ENCODE measurements around the gene GTPBP1. TPM values are rescaled to one million over a fixed set of nuclear protein-coding genes. Genes with fewer than 3 reads are reported as not detected.

The GTPBP1 gene
- total RNA-seq, 1 donor = 35.4 TPM

- TF ChIP-seq, protein P1, sequence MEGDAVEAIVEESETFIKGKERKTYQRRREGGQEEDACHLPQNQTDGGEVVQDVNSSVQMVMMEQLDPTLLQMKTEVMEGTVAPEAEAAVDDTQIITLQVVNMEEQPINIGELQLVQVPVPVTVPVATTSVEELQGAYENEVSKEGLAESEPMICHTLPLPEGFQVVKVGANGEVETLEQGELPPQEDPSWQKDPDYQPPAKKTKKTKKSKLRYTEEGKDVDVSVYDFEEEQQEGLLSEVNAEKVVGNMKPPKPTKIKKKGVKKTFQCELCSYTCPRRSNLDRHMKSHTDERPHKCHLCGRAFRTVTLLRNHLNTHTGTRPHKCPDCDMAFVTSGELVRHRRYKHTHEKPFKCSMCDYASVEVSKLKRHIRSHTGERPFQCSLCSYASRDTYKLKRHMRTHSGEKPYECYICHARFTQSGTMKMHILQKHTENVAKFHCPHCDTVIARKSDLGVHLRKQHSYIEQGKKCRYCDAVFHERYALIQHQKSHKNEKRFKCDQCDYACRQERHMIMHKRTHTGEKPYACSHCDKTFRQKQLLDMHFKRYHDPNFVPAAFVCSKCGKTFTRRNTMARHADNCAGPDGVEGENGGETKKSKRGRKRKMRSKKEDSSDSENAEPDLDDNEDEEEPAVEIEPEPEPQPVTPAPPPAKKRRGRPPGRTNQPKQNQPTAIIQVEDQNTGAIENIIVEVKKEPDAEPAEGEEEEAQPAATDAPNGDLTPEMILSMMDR (IDR thresholded peaks at IDR 0.05; ENCODE audit: insufficient read depth, low read depth, low read length) = no peak
- no peak for DNase-seq (ENCODE audit: low read depth)
Measured at GRCh38 chr22:38751066-38751421, 45.3 kb downstream of the GTPBP1 start.

GRCh38 chr22:38751422-38752346 lies 45.9 kb downstream of the GTPBP1 start:
- DNase-seq (ENCODE audit: low read depth) = no peak
- no peak overlapping the region for H3K4me3 ChIP-seq (ENCODE audit: low read depth, low read length)
- TF ChIP-seq, protein P1 (IDR thresholded peaks at IDR 0.05; ENCODE audit: insufficient read depth, low read depth, low read length) = no peak

More at GRCh38 chr22:38751066-38751421, 45.3 kb downstream of the GTPBP1 start:
- H3K4me3 ChIP-seq (ENCODE audit: low read depth, low read length) = no peak overlapping the region

GRCh38 chr22:38753948-38754750 lies 48.4 kb downstream of the GTPBP1 start:
- TF ChIP-seq, protein P1 (IDR thresholded peaks at IDR 0.05; ENCODE audit: insufficient read depth, low read depth, low read length) = no peak
- H3K4me3 ChIP-seq (ENCODE audit: low read depth, low read length) = peak overlapping the region; percentile 68
- DNase-seq (ENCODE audit: low read depth) = peak; percentile 27

DNA sequence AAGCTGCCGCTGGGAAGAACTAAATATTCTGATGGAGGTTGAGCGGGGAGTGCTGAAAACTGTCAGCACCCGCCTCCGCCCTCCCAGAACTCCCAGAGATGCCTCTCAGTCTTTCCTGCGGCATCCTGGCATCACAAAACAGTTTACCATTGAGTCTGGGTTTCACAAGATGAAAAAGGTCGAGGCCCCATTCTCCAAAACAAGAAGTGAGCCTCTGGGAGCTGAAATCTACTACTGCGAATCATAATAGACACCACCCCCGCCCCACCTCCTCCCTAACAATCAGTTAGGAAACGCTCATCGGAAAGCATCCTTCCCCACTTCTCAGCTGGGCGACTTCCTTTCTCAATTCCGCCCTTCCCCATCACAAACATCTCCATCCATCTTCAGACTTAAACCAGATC lies 49.0 kb downstream of the GTPBP1 start:
- peak; percentile 44 for DNase-seq (ENCODE audit: low read depth)
- TF ChIP-seq, protein P1 (IDR thresholded peaks at IDR 0.05; ENCODE audit: insufficient read depth, low read depth, low read length) = no peak
- peak overlapping the region; percentile 68 for H3K4me3 ChIP-seq (ENCODE audit: low read depth, low read length)

DNA sequence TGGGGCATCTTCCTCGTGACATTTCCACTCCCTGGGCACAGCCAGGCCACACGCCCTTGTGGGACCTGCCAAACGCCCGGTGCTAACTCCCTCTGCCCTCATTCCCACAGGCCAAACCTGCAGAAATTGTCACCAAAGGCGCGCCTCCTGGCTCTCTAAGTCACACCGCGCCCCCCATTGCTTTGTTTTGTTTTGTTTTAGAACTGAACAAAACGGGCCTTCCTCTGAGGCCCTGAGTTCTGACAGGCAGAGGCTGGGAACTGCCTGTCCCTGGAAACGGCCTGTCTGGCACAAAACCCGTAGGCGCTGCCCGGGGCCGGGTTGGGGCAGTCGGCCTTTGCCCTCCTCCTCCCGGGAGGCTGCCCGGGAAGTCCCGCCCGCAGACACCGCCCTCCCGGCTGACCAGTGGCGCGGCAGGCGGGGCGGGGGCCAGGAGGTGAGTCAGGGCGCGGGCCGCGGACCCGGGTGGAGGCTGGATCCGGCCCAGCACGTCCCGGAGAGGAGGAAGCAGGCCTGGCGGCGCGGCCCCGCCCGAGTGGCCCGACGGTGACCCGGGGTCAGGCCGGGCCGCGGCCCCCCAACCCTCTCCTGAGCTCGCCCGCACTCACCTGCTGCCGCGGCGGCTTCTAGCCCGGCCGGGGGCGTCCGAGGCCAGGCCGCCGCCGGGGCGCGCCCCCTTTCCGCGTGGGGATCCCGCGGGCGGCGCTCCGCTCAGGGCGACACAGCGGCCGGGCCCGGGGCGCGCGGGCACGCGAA lies 49.6 kb downstream of the GTPBP1 start:
- peak; percentile 74 for DNase-seq (ENCODE audit: low read depth)
- H3K4me3 ChIP-seq (ENCODE audit: low read depth, low read length) = peak overlapping the region; percentile 68
- TF ChIP-seq, protein P1 (IDR thresholded peaks at IDR 0.05; ENCODE audit: insufficient read depth, low read depth, low read length) = no peak

- peak; percentile 83 for DNase-seq (ENCODE audit: low read depth)
- H3K4me3 ChIP-seq (ENCODE audit: low read depth, low read length) = peak within 1 kb of the TSS; percentile 68
- TF ChIP-seq, protein P1 (IDR thresholded peaks at IDR 0.05; ENCODE audit: insufficient read depth, low read depth, low read length) = no peak
Measured at GRCh38 chr22:38755911-38756532, 50.3 kb downstream of the GTPBP1 start, which contains the start of gene SUN2. SUN2 (minus strand) TSS chr22:38755998; CDS start chr22:38752628, 3,370 bp downstream.

Measured in fibroblast of villous mesenchyme (primary cell).